Retinal pigment epithelial cell (primary cell): ENCODE results near the gene IL27RA.
A peak's percentile ranks its signal among the peaks of the same experiment; 100 is the strongest.
"Not testable (repeated sequence)": the region's sequence is repeated elsewhere in the genome, so short reads cannot be mapped to it uniquely, and the experiment has no call there.

Source experiments
- DNase-seq: peaks from one replicate; pipeline ENCODE4 v3.0.0-alpha.2; 2010; ENCODE audit warnings: low read depth
- H3K4me3 ChIP-seq: 2 replicates; pipeline ENCODE4 v1.5.1; 2011; ENCODE audit warnings: mild to moderate bottlenecking, low read length, control low read depth, moderate library complexity
- TF ChIP-seq, protein P1 (sequence below): conservative IDR thresholded peaks from 2 replicates; pipeline ENCODE4 v1.5.1; 2011; ENCODE audit warnings: low read depth, low read length, control low read depth, inconsistent platforms

The IL27RA gene

DNA sequence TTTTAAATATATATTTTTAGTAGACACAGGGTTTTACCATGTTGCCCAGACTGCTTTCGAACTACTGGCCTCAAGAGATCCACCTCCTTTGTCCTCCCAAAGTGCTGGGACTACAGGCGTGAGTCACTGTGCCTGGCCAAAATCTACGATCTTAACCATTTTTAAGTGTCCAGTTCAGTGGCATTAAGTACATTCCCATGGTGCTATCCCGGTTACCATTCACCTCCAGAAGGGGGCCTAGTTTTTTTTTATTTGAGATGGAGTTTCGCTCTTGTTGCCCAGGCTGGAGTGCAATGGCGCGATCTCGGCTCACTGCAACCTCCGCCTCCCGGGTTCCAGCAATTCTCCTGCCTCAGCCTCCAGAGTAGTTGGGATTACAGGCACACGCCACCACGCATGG lies 3.6 kb downstream of the IL27RA start:
- DNase-seq, H3K4me3 ChIP-seq: not testable (repeated sequence)
- TF ChIP-seq, protein P1, sequence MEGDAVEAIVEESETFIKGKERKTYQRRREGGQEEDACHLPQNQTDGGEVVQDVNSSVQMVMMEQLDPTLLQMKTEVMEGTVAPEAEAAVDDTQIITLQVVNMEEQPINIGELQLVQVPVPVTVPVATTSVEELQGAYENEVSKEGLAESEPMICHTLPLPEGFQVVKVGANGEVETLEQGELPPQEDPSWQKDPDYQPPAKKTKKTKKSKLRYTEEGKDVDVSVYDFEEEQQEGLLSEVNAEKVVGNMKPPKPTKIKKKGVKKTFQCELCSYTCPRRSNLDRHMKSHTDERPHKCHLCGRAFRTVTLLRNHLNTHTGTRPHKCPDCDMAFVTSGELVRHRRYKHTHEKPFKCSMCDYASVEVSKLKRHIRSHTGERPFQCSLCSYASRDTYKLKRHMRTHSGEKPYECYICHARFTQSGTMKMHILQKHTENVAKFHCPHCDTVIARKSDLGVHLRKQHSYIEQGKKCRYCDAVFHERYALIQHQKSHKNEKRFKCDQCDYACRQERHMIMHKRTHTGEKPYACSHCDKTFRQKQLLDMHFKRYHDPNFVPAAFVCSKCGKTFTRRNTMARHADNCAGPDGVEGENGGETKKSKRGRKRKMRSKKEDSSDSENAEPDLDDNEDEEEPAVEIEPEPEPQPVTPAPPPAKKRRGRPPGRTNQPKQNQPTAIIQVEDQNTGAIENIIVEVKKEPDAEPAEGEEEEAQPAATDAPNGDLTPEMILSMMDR: peak; percentile 10

DNA sequence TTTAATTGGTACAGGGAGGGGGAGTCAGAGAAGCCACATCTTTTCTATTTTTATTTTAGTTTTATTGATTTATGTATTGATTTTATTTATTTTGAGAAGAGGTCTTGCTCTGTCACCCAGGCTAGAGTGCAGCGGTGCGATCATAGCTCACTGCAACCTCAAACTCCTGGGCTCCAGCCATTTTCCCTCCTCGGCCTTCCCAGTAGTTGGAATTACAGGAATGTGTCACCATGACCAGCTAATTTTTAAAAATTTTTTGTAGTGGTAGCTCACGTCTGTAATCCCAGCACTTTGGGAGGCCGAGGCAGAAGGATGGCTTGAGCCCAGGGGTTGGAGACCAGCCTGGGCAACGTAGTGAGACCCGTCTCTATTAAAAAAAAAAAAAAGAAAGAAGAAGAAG lies 4.1 kb downstream of the IL27RA start:
- H3K4me3 ChIP-seq: no peak overlapping the region
- TF ChIP-seq, protein P1: no peak
- no peak for DNase-seq

DNA sequence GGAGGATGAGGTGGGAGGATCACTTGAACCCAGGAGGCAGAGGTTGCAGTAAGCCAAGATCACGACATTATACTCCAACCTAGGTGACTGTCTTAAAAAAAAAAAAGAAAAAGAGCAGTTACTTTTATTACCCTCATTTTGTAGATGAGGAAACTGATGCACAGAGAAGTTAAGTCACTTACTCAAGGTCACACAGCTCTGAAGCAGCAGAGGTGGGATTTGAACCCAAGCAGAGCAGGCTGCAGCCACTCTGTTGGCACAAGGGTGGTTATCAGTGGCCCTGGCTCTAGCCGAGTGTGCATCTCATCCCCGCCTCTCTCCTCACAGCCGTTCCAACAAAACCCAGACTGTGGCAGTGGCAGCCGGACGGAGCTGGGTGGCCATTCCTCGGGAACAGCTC lies 7.6 kb downstream of the IL27RA start:
- DNase-seq: no peak
- H3K4me3 ChIP-seq: no peak overlapping the region
- TF ChIP-seq, protein P1: no peak

DNA sequence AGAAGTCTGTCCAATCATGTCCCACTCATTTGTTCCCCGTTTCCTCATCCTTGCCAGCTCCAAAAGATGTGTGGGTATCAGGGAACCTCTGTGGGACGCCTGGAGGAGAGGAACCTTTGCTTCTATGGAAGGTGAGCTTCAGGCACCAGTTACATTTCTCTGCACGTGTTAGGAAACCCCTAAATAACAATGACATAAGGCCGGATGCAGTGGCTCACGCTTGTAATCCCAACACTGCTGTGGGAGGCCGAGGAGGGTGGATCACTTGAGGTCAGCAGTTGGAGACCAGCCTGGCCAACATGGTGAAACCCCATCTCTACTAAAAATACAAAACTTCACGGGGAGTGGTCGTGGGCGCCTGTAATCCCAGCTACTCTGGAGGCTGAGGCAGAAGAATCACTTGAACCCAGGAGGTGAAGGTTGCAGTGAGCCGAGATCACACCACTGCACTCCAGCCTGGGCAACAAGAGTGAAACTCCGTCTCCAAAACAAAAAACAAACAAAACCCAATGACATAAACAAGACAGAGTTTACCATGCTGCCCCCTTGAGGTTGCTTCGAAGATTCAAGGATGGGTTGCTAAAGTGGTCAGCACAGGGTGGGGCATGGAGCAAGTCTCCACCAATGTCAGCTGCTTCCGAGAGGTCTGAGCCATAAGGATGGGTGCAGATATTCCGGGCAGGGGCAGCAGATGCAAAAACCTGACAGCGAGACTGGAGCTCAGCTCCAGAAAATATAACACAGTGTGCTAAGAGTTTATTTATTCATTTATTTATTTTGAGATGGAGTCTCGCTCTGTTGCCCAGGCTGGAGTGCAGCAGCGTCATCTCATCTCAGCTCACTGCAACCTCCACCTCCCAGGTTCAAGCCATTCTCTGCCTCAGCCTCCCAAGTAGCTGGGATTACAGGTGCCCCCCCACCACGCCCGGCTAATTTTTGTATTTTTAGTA lies 11.4 kb downstream of the IL27RA start:
- TF ChIP-seq, protein P1: peak; percentile 70
- not testable (repeated sequence) for H3K4me3 ChIP-seq, DNase-seq

DNA sequence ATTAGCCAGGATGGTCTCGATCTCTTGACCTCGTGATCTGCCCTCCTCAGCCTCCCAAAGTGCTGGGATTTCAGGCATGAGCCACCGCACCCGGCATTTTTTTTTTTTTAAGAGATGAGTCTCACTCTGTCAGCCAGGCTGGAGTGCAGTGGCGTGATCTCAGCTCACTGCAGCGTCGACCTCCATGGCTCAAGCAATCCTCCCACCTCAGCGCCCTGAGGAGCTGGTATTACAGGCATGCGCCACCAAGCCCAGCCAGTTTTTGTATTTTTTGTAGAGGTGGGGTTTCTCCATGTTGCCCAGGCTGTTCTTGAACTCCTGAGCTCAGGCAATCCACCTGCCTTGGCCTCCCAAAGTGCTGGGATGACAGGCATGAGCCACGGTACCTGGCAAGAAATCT lies 16.3 kb downstream of the IL27RA start:
- not testable (repeated sequence) for DNase-seq, H3K4me3 ChIP-seq

DNA sequence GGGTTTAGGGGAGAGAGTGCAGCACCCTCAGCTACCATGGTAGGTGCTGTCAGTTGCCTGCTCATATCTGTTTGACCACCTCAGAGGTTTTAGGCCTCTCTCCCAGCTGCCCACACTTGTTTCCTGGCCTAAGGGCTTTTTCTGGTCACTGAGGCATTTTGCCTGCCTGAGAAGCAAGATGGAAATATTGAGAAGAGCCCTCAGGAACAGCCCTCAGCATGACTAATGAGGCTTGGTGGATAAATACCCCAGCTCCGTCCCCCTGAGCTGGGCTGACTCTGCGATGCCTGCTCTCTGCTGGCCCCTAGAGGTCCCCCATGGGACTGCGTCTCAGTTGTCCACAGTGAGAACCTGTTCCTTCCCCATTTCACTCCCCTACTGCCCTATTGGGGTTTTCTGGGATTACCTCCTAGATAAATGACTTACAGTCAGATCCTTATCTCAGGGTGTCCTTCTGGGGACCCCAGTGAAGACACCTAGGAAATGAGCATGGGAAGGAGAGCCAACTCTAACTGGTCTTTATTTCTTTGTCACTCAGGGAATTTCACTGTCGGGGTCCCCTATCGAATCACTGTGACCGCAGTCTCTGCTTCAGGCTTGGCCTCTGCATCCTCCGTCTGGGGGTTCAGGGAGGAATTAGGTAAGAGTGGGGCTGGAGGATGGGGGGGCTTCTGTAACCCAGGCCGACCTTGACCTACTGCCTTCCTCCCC lies 17.0 kb downstream of the IL27RA start:
- TF ChIP-seq, protein P1: peak; percentile 90
- H3K4me3 ChIP-seq: no peak overlapping the region
- no peak for DNase-seq

DNA sequence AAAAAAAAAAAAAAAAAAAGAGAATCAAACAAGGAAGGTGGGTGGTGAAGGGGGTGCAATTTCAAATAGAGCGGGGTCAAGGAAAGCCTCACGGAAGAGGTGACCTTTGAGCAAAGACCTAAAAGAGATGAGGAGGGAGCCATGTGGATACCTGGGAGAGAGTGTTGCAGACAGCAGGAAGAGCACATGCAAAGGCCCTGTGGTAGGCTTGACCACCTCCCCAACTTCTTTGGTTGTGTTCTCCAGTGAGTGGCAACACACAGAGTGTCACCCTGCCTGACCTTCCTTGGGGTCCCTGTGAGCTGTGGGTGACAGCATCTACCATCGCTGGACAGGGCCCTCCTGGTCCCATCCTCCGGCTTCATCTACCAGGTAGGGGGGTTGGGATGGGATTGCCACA lies 18.9 kb downstream of the IL27RA start:
- TF ChIP-seq, protein P1: no peak
- no peak overlapping the region for H3K4me3 ChIP-seq
- no peak for DNase-seq

DNA sequence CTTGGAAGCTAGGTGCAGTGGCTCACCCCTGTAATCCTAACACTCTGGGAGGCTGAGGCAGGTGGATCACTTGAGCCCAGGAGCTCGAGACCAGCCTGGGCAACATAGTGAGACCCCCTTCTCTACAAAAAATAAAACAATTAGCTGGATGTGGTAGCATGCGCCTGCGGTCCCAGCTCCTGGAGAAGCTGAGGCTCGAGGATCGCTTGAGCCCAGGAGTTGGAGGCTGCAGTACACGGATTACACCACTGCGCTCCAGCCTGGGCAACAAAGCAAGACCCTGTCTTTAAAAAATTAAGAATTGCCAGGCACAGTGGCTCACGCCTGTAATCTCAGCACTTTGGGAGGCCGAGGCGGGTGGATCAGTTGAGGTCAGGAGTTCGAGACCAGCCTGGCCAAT lies 19.4 kb downstream of the IL27RA start:
- H3K4me3 ChIP-seq, DNase-seq: not testable (repeated sequence)
